ENCODE data around the gene PPP3R1. TPM values are rescaled to one million over a fixed set of nuclear protein-coding genes. Genes with fewer than 3 reads are reported as not detected.

Gene PPP3R1
- total RNA-seq, 1 donor: 38.4 TPM

DNA sequence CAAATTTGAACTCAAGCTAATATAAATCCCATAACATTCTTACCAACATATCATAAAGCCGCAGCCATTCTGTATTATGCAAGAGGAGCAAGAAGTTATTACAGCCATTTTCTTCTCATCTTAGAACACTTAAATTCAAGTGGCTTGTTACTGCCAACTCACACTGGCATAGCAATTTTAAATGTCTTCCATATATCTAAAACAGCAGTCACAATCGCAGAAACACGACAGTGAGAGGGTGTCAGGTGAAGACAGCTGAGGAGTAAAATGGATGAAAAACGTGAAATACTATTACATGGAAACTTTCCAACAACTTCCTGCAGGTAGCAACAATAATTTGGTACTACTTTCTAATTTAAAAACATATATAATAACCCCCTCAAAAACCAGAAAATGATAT lies 17.9 kb downstream of the PPP3R1 start:
- DNase-seq (ENCODE audit: low read depth): peak; percentile 32
- TF ChIP-seq, protein P1, sequence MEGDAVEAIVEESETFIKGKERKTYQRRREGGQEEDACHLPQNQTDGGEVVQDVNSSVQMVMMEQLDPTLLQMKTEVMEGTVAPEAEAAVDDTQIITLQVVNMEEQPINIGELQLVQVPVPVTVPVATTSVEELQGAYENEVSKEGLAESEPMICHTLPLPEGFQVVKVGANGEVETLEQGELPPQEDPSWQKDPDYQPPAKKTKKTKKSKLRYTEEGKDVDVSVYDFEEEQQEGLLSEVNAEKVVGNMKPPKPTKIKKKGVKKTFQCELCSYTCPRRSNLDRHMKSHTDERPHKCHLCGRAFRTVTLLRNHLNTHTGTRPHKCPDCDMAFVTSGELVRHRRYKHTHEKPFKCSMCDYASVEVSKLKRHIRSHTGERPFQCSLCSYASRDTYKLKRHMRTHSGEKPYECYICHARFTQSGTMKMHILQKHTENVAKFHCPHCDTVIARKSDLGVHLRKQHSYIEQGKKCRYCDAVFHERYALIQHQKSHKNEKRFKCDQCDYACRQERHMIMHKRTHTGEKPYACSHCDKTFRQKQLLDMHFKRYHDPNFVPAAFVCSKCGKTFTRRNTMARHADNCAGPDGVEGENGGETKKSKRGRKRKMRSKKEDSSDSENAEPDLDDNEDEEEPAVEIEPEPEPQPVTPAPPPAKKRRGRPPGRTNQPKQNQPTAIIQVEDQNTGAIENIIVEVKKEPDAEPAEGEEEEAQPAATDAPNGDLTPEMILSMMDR (IDR thresholded peaks at IDR 0.05; ENCODE audit: insufficient read depth, low read depth, low read length): no peak

DNA sequence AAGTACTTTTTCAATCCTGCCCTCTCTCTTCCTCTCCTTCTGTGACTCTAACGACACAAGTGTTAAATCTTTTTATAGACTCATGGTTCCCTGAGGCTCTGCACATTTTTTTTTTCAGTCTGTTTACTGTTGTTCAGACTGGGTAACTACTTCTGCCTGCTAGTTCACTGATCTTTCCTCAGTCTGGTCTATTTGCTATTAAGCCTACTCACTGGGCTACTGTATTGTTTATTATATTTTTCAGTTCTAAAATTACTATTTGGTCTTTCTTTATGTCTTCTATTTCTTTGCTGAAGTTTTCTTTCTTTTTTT lies 21.3 kb downstream of the PPP3R1 start:
- no peak overlapping the region for H3K4me3 ChIP-seq (ENCODE audit: low read depth, low read length)
- TF ChIP-seq, protein P1 (IDR thresholded peaks at IDR 0.05; ENCODE audit: insufficient read depth, low read depth, low read length): no peak
- peak; percentile 37 for DNase-seq (ENCODE audit: low read depth)

More for the DNA sequence above, 17.9 kb downstream of the PPP3R1 start:
- no peak overlapping the region for H3K4me3 ChIP-seq (ENCODE audit: low read depth, low read length)

DNA sequence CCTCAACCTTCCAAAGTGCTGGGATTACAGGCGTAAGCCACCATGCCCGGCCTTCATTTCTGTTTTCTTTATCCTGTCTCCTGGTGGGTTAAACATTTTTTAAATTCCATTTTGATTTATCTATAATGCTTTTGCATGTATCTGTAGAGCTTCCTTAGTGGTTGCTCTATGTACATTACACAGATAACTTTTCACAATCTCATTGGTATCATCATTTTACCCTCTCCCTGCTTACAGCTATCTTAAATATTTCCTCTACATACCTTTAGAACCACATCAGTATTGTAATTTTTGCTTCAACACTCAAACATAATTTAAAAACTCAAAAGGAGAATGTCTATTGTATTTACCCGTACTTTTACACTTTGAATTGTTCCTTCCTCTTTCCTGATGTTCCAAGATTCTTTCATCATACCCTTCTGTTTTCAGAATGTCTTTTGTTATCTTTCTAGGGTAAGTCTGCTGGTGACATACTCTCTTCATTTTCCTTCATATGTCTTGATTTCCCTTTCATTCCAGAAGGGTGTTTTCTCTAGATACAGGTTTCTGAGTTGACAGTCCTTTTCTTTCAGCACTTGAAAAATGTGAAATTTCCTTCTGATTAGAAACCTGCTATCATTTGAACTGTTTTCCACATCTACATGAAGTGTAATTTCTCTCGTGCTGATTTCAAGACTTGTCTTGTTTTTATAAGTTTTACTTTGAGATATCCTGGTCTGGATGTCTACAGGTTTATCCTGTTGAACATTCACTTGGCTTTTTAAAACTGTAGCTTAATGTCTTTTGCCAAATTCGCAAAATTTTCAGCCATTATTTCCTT lies 21.9 kb downstream of the PPP3R1 start:
- no peak overlapping the region for H3K4me3 ChIP-seq (ENCODE audit: low read depth, low read length)
- peak; percentile 40 for DNase-seq (ENCODE audit: low read depth)
- TF ChIP-seq, protein P1 (IDR thresholded peaks at IDR 0.05; ENCODE audit: insufficient read depth, low read depth, low read length): no peak

DNA sequence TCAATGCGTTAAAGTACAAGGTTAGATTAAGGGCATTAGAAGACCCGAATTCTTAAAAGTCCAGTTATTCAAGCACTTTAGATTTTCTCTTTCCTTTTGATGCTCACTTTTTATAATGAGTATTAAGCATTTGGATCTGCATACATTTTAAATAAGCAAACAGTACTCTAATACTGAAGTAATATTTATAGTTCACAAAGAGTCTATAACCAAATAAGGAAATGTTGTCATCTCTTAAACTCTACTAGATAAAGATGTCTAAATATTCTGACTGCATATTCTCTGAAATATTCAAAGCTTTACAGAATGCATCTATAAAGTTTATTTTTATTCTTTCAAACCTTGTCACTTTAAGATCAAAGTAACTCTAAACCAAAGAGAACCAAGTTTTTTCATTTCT lies 25.5 kb downstream of the PPP3R1 start:
- H3K4me3 ChIP-seq (ENCODE audit: low read depth, low read length): no peak overlapping the region
- no peak for DNase-seq (ENCODE audit: low read depth)
- TF ChIP-seq, protein P1 (IDR thresholded peaks at IDR 0.05; ENCODE audit: insufficient read depth, low read depth, low read length): no peak

DNA sequence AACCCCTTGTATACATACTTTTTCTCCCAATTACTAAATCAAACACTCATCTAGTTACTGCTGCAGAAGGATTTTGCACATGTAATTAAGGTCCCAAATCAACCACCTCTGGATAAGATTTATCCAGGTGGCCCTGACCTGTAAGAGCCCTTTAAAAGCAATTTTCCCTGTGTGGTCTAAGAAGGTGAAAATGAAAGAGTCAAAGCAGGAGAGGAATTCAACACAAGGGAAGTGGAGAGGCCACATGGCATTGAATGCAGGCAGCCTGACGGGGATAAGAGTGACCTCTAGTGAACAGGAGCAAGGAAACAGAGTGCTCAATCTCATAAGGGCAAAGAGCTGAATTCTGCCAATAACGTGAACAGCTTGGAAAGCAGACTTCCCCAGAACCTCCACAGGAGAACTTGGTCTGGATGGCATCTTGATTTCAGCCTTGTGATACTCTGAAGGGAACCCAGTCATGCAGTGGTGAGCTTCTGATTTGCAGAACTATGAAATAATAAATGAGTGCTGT lies 27.2 kb downstream of the PPP3R1 start:
- TF ChIP-seq, protein P1 (IDR thresholded peaks at IDR 0.05; ENCODE audit: insufficient read depth, low read depth, low read length): peak; percentile 37
- DNase-seq (ENCODE audit: low read depth): peak; percentile 46
- H3K4me3 ChIP-seq (ENCODE audit: low read depth, low read length): no peak overlapping the region

GRCh38 chr2:68223419-68223818 lies 28.9 kb downstream of the PPP3R1 start:
- TF ChIP-seq, protein P1 (IDR thresholded peaks at IDR 0.05; ENCODE audit: insufficient read depth, low read depth, low read length): no peak
- no peak overlapping the region for H3K4me3 ChIP-seq (ENCODE audit: low read depth, low read length)
- peak; percentile 57 for DNase-seq (ENCODE audit: low read depth)
